ENCODE measurements around the gene PPIL1.

PPIL1 gene

GRCh38 chr6:36833182-36833789 lies 41.3 kb downstream of the PPIL1 start:
- DNase-seq: no peak

- no peak for DNase-seq
Observed at GRCh38 chr6:36832313-36832712, 42.3 kb downstream of the PPIL1 start.

GRCh38 chr6:36830577-36830976 lies 44.0 kb downstream of the PPIL1 start:
- DNase-seq: no peak

- DNase-seq: peak; percentile 83
Observed at GRCh38 chr6:36829919-36830544, 44.6 kb downstream of the PPIL1 start.

- DNase-seq: no peak
Observed at GRCh38 chr6:36827261-36828079, 47.1 kb downstream of the PPIL1 start.

GRCh38 chr6:36826520-36827227 lies 47.9 kb downstream of the PPIL1 start:
- DNase-seq: no peak

- no peak for DNase-seq
Observed at GRCh38 chr6:36825994-36826393, 48.6 kb downstream of the PPIL1 start.

GRCh38 chr6:36825452-36825851 lies 49.2 kb downstream of the PPIL1 start:
- DNase-seq: no peak

- DNase-seq: no peak
Observed at GRCh38 chr6:36824253-36824652, 50.4 kb downstream of the PPIL1 start.

GRCh38 chr6:36823421-36824096 lies 51.0 kb downstream of the PPIL1 start:
- no peak for DNase-seq

- DNase-seq: no peak
Observed at GRCh38 chr6:36822506-36823269, 51.9 kb downstream of the PPIL1 start.

GRCh38 chr6:36821581-36822335 lies 52.8 kb downstream of the PPIL1 start:
- DNase-seq: no peak

- no peak for DNase-seq
Observed at GRCh38 chr6:36820700-36821580, 53.7 kb downstream of the PPIL1 start.

GRCh38 chr6:36818756-36819155 lies 55.8 kb downstream of the PPIL1 start:
- no peak for DNase-seq

GRCh38 chr6:36817847-36818246 lies 56.8 kb downstream of the PPIL1 start:
- DNase-seq: no peak

GRCh38 chr6:36817176-36817817 lies 57.3 kb downstream of the PPIL1 start:
- DNase-seq: no peak

GRCh38 chr6:36815962-36816735 lies 58.5 kb downstream of the PPIL1 start:
- no peak for DNase-seq

- DNase-seq: no peak
Observed at GRCh38 chr6:36814249-36814648, 60.4 kb downstream of the PPIL1 start.

- DNase-seq: no peak
Observed at GRCh38 chr6:36813526-36813925, 61.1 kb downstream of the PPIL1 start.

Data from NCI-H1092 treated with DMSO at 0.1 percent for 48 hours (cell line).